ENCODE measurements around the gene LMF1.

The LMF1 gene

DNA sequence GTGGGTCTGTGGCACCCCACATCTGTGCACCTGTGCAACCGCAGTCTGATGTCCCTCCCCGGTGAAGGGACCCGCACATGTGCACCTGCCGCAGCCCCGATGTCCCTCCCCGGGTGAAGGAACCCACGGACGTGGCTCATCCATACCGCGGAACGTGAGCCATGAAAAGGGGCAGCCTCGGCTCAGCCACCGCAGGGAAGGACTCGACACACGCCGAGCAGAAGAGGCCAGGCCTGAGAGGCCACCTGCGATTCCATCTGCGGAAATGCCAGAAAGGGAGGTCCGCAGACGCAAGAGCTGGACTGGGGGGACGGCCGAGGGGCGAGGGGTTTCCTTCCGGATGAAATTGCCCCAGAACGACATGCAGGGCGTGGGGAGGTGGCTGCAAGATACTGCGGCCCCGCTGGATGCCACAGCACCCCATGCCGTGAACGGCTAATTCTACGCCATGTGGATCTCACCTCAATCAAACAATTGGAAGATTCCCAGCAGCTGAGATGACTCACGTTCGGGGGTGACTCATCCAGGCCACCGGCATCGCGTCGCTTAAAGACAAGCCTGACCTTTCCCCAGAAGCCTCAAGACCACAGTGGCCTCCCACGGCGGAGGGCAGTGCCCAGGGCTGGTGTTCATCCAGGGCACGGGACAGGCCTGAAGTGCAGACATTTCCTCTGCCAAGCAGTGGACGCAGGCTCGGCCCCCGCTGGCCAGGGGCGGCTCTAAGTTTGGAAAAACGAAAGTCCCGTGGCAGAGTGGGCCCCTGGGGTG, 31.8 kb upstream of the LMF1 start:
- DNase-seq, result no peak

DNA sequence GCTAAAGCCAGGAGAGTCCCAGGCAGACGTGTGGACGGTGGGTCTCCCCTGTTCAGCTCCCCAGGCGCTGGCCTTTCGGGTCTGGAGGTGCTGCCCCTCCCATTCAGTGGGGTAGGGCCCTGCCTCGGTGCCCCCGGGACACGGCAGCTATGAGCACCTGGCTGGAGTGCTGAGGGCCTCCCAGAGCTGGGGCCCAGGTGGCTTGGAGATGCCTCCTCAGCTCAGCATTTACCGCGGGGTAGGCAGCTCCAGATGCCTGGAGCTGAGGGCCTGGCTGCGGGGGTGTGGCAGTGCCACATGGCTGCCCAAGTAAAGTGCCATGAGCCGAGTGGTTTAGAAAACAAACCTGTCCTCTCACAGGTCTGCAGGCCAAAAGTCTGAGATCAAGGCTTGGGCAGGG, 30.3 kb upstream of the LMF1 start:
- no peak for DNase-seq

DNA sequence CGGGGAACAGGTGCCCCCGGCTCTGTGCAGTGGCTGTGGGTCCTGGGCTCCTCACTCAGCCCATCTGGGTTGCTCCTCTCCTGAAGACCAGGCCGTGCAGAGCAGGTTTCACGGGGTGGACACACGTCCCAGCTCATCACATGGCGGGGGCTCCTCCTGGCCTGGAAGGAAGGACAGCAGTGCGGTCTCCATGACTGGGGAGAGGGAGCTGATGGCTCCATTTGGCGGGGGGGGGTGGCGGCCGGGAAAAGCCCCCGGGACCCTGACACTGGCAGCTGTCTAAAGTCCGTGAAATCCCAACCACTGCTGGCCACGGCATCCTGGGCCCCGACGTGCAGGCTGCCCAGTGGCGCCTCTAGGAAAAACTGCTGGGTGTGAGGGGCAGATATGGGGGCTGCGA, 29.8 kb upstream of the LMF1 start:
- DNase-seq, result no peak

- DNase-seq, result no peak
Observed at GRCh38 chr16:999677-1000076, 28.9 kb upstream of the LMF1 start.

DNA sequence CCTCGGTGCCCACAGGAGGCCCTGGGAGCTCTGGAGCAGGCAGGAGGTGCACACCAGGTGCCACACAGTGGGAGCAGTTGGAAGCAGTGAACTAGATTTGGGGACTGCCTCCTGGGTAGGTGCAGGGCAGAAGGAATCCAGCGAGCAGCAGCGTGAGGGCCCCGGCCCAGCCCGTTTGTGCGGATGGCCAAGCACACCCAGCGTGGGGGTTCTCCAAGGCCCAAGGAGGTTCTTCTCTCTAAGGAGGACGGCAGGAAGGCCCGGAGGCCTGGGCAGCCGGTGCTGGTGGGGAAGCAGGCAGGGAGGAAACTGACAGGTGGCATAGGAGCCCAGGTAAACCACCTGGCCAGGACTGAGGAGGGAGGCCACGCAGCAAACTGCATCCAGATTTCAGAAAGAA, 27.8 kb upstream of the LMF1 start:
- no peak for DNase-seq

DNA sequence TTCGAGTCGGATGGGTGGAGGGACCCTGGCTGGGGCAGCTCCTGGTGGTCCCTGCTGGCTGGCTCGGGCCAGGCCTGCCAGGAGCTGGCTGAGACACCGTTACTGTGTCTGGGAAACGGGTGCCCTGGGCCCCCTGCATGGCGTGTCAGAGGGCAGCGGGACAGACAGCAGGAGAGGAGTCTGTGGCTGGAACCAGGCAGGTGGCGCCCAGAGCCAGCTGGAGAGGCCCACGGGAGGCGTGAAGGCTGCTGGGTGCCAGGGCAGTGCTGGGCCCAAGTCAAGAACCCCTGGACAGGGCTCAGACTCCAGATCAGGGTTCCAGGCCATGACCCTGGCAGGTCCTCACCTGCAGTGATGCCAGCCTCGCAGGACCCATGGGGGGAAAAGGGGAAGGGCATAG, 27.4 kb upstream of the LMF1 start:
- no peak for DNase-seq

- no peak for DNase-seq
Observed at GRCh38 chr16:997440-998051, 26.8 kb upstream of the LMF1 start.

GRCh38 chr16:996681-997080, 25.9 kb upstream of the LMF1 start:
- no peak for DNase-seq

DNA sequence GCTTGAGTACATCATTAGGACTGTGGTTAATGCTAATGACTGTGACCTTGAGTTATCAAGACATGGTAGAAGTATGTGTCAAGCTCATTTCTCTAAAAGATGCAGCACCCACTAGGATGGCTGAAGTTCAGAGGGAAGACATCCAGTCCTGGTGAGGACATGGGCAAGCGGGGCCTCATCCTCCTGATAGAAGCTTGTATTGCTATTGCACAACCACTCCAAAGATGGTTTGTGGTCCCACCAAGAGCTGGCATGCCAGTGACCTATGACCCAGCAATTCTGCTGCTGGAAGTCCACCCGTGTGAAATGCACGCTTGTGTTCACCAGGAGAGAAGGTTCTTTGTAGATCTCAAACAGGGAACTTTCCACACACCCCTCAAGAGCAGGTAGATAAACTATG, 25.0 kb upstream of the LMF1 start:
- DNase-seq, result no peak

GRCh38 chr16:995087-995486, 24.3 kb upstream of the LMF1 start:
- no peak for DNase-seq

GRCh38 chr16:993731-994130, 22.9 kb upstream of the LMF1 start:
- DNase-seq, result no peak

GRCh38 chr16:991773-992172, 21.0 kb upstream of the LMF1 start:
- no peak for DNase-seq

- DNase-seq, result no peak
Observed at GRCh38 chr16:991345-991744, 20.6 kb upstream of the LMF1 start.

DNA sequence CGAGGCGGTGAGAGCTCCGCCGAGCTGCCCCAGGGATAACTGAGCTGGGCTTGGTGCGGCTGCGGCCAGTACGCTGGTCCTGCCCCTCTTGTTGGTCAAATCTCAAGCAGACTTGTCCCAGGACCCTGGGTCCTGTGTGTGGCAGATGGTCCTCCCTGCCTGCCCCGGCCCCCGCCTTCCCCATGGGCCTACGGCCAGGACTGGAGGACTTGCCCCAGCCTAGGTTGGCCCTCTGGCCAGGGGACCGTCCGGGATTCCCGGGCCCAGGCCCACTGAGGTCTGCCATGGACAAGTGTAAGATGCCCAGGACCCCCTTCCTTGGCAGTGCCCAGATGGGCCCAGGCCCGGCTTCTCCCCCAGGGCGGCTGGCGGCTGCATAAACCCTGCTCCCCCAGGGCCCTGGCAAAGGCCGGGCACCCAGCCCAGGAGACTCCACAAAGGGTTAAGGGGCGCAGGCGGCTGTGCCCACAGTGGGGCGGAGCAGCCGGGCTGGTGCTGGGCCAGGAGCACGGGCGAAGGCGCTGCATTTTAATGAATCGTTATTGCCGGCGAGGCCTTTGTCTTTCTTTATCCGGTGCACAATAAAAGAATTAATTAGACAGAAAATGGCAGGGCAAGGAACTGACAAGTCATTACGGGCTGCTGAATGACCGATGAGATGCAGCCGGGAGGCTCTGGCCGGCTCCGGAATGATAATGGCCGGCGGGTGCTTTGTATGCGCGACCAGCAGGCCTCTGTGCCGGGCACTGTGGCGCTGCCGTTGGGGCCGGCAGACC, 19.9 kb upstream of the LMF1 start:
- no peak for DNase-seq

- DNase-seq, result no peak
Observed at GRCh38 chr16:989354-989814, 18.6 kb upstream of the LMF1 start.

DNA sequence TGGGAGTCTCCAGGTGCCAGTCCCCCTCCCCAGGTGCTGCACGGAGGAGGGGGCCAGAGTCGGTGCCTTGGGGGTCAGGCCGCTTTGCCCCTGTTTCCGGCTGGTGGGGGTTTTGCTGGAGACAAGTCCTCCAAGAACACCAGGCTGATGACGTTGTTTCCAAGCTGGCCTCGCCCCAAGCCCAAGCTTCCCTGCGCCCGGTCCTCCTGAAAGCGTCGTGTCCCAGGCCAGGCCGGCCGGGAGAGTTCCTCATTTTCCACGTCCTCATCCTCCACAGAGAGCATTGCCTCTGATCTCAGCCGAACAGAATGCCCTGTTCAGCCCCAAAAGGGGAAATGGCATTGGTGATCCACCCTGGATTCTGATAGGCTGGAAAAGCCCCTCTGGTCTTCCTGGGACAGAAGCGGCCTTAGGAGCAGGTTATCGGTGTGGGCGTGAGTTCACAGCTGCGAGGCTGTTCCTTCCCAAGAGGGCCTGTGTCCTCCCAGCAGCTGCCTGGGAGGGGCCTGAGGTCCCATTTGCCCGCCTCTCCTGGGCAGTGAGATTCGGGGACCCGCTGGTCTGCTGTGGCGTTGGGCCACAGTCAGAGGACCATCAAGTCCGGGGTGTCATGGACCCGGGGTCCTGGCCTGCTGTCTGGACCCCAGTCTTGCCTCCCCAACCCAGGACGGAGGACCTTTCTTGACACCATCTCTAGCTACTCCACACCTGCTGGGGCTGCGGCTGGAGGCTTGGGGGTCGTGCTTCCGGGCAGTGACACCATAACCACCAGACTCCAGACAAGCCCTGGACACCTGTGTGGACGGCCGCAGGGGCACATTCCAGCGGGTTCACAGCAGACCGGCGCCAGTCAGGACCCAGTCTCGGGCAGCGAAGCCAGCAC, 17.9 kb upstream of the LMF1 start:
- DNase-seq, result no peak

- no peak for DNase-seq
Observed at GRCh38 chr16:987906-988305, 17.1 kb upstream of the LMF1 start.

DNA sequence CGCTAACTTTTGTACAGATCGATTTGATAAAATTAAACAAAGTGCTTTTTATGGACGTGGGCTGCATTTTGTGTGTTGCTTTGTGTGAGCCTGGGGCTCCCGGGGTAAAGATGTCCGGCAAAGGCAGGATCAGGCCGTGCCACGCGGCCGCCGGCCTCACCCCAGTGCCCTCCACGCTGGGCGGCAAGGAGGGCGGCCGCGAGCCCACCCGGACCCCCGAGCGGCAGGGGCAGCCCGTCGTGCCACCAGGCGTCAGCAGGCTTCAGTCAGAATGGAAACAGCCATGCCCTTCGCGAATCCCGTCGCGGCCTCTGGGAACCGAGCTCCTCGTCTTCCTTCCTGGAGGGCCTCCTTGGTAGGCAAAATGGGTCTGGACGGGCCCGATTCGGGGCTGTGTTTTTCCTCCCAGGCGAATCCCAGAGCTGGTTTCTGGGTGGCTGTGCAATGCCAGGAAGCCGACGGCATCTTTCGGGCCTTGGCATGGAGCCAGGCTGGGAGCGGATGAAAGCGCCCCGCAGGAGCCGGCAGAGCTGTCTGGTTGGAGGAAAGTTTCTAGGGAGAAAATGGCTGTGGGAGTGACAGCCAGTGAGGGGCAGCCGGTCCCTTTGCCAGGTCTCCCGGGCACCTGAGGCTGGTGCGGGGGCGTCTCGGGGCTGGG, 16.3 kb upstream of the LMF1 start:
- no peak for DNase-seq

DNA sequence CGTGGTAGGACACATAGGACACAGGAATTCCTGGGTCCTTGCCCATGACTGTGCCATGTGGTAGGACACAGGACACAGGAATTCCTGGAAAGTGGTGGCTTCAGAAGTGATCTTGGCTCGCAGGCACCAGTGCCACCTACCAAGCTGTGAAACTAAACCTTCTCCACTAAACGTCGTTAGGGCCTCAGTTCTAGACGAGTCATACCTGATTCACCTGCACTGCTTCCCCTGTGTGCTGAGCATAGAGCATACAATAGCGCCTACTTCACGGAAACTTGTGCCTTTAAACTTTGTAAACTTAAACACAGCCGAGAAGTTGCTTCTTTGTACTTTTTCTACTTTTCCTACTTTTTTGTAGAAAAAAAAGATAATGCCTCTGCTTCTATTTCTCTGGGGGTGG, 15.6 kb upstream of the LMF1 start:
- no peak for DNase-seq

DNA sequence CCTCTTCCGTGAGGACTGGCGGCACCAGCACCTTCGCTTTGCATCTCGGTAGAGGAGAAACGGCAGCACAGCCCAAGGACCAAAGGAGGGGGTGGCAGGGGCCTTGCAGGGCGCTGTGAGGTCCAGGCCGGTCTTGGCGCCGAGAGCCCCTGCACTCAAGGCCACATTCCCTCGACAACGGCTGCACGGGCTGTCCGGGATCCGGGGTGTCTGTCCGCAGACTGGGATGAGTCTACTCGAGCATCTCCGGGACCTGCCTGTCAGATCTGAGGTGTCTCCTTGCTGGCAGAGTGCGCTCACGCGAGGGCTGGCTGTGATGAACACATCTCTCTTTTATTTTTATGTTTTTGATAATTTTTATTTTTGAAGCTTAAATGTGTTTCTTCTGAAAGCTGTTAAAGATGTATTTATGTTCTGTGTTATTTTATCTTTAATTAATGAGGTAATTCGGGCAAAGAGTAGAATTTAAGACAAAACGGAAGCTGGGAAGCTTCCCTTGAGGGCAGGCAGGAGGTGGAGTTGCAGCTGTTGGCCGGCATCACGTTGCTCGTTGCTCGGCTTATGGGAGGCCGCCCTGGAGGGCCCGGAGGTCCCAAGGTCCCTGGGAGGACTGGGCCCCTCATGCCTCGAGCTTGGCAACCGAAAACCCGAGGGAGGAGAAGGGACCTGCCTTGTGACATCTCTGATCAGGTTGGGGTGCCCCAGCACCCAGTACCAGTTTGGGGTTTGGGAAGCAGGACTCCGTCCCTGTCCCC, 15.0 kb upstream of the LMF1 start:
- no peak for DNase-seq

DNA sequence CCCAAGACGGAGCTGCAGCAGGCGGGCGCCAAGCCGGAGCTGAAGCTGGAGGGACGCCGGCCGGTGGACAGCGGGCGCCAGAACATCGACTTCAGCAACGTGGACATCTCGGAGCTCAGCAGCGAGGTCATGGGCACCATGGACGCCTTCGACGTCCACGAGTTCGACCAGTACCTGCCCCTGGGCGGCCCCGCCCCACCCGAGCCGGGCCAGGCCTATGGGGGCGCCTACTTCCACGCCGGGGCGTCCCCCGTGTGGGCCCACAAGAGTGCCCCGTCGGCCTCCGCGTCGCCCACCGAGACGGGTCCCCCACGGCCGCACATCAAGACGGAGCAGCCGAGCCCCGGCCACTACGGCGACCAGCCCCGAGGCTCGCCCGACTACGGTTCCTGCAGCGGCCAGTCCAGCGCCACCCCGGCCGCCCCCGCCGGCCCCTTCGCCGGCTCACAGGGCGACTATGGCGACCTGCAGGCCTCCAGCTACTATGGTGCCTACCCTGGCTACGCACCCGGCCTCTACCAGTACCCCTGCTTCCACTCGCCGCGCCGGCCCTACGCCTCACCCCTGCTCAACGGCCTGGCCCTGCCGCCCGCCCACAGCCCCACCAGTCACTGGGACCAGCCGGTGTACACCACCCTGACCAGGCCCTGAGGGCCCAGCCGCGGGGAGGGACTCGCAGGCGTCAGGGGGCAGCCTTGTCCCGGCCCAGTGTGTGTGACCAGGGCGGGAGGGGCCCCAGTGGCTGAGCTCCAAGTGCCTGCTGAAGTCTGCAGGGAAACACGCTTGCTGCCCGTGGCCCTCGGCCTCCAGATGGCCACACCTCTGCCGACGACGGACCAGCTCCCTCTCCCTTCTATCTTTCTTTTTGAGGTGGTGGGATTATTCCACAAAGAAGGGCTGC, 14.2 kb upstream of the LMF1 start:
- DNase-seq, result no peak
